Common myeloid progenitor, CD34-positive (primary cell): ENCODE measurements around the gene P2RY13.

Source experiments
- CTCF ChIA-PET: fragments of 350-600 bp; sonication (Branson Sonifier 250); formaldehyde crosslinking; loops from one replicate; lab custom pipeline; 2021; ENCODE audit warnings: antibody characterized with exemption; lab: Charles Lee
- POLR2A ChIA-PET: fragments of 350-600 bp; sonication (Branson Sonifier 250); formaldehyde crosslinking; loops from one replicate; lab custom pipeline; 2021; ENCODE audit warnings: antibody characterized with exemption; lab: Charles Lee
- DNase-seq, 3 donors: peaks; one replicate each; pipeline versions ENCODE4 v3.0.0 to v3.0.0-alpha.2; 2013
- H3K27ac ChIP-seq, 2 experiments: 1 replicate in 1 of 2; 2 replicates in 1 of 2; pipeline ENCODE4 v1.7.0; 2013; ENCODE audit warnings: inconsistent platforms in 2 of 2, low read length in 2 of 2, mild to moderate bottlenecking in 2 of 2, low read depth in 1 of 2, moderate library complexity in 1 of 2; ENCODE audit not compliant: severe bottlenecking in 2 of 2, insufficient read depth in 1 of 2, poor library complexity in 1 of 2
- H3K27me3 ChIP-seq, 5 experiments: replicated peaks in 2 of 5; 1 replicate in 3 of 5; 2 replicates in 2 of 5; pipeline versions ENCODE4 v1.6.1 to v1.7.0; 2013; ENCODE audit warnings: low read length in 4 of 5, mild to moderate bottlenecking in 2 of 5, moderate library complexity in 2 of 5, inconsistent platforms in 1 of 5; ENCODE audit not compliant: insufficient read depth in 5 of 5, control insufficient read depth in 4 of 5
- H3K36me3 ChIP-seq, 4 experiments: 1 replicate in 2 of 4; 2 replicates in 2 of 4; pipeline versions ENCODE4 v1.6.1 to v1.7.0; 2013; ENCODE audit warnings: low read length in 3 of 4, control low read depth in 1 of 4, mild to moderate bottlenecking in 1 of 4; ENCODE audit not compliant: control insufficient read depth in 4 of 4, insufficient read depth in 4 of 4
- H3K4me1 ChIP-seq, 4 experiments: 1 replicate in 3 of 4; 2 replicates in 1 of 4; pipeline versions ENCODE4 v1.6.1 to v1.7.1; 2013; ENCODE audit warnings: low read length in 3 of 4, mild to moderate bottlenecking in 3 of 4, control low read depth in 1 of 4, inconsistent platforms in 1 of 4, moderate library complexity in 1 of 4; ENCODE audit not compliant: control insufficient read depth in 4 of 4, insufficient read depth in 4 of 4; ENCODE audit errors: control extremely low read depth in 1 of 4
- H3K4me3 ChIP-seq, 7 experiments: 1 replicate in 4 of 7; 2 replicates in 3 of 7; pipeline versions ENCODE4 v1.5.1 to v1.7.0; 2013; ENCODE audit warnings: mild to moderate bottlenecking in 7 of 7, low read length in 6 of 7, moderate library complexity in 6 of 7, inconsistent platforms in 2 of 7, low read depth in 2 of 7, control low read depth in 1 of 7; ENCODE audit not compliant: insufficient read depth in 4 of 7, control insufficient read depth in 1 of 7; ENCODE audit errors: extremely low read depth in 1 of 7
- H3K9me3 ChIP-seq, 5 experiments: 1 replicate in 4 of 5; 2 replicates in 1 of 5; pipeline versions ENCODE4 v1.6.1 to v1.7.1; 2013; ENCODE audit warnings: low read length in 4 of 5, mild to moderate bottlenecking in 2 of 5, inconsistent platforms in 1 of 5, low read depth in 1 of 5, moderate library complexity in 1 of 5; ENCODE audit not compliant: control insufficient read depth in 4 of 5, insufficient read depth in 2 of 5; ENCODE audit errors: control extremely low read depth in 1 of 5
- WGBS: methylation state at CpG from one replicate; pipeline ENCODE4 v1.1.5; 2013; ENCODE audit not compliant: insufficient coverage; 5-methylcytosine and 5-hydroxymethylcytosine counted together

P2RY13 gene

DNA sequence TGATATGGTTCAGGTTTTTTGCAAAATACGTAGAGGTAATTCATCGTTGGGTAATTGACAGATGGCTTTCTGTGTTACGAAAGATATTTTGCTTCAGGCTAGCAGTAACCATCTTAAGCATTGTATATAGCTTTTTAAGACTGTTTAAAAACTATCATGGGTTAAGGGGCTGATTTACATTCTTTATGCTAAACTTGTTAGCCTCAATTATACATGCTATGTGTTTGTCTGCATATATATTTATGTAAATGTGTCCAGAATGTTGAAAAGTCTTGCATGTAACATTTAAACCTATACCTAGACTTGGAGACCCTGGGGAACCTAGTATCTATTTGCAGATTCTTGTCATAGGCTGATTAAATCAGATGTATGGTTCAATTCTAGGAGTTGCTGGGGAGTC is 39.9 kb downstream of the P2RY13 start:
- CTCF ChIA-PET: interaction anchor here (0.7 to 6.6 kb wide), 6 partner anchors 10 to 136 kb away, joined by 3 to 64 read pairs (median 4); no protein-coding TSS in a partner anchor
- no peaks in the 10 kb centered on the region for H3K27me3 ChIP-seq
- H3K4me3 ChIP-seq: no peak overlapping the region
- POLR2A ChIA-PET: no interaction called here
- peaks cover 0 to 5% (median 1%) of the 10 kb centered on the region in 4 experiments for H3K36me3 ChIP-seq
- no CpG with 5 or more reads among the region's 3 CpGs for WGBS
- H3K4me1 ChIP-seq: peaks cover under 1 to 5% (median 3%) of the 10 kb centered on the region in 4 experiments
- H3K9me3 ChIP-seq: no peaks in the 10 kb centered on the region
- no peak overlapping the region for H3K27ac ChIP-seq
- DNase-seq: no peak

GRCh38 chr3:151285940-151286339 is 43.4 kb downstream of the P2RY13 start:
- ChIA-PET CTCF (interaction anchor here (2.3 to 6.6 kb wide), 2 partner anchors 59 to 118 kb away, joined by 13 to 64 read pairs; no protein-coding TSS in a partner anchor), POLR2A (interaction anchor here (1.2 kb wide), 1 partner anchor 53 kb away, joined by 3 read pairs; no protein-coding TSS in a partner anchor)
- Histone ChIP-seq H3K27ac (no peak overlapping the region), H3K4me1 (peaks cover 11 to 22% (median 16%) of the 10 kb centered on the region in 4 experiments), H3K27me3 (no peaks in the 10 kb centered on the region), H3K9me3 (no peaks in the 10 kb centered on the region), H3K36me3 (no peaks in the 10 kb centered on the region), H3K4me3 (no peak overlapping the region)
- DNase-seq: no peak
- 60% methylated on average over 1 of the region's 1 CpG for WGBS

- Histone ChIP-seq H3K9me3 (no peaks in the 10 kb centered on the region), H3K27me3 (no peaks in the 10 kb centered on the region), H3K36me3 (peaks cover 0 to 3% (median under 1%) of the 10 kb centered on the region in 4 experiments), H3K27ac (peak overlapping the region in 1 of 2 experiments; percentile 50), H3K4me3 (peak overlapping the region in 2 of 7 experiments; percentile 9 to 35), H3K4me1 (peaks cover 24 to 40% (median 32%) of the 10 kb centered on the region in 4 experiments)
- CTCF ChIA-PET: interaction anchor here (0.7 to 6.6 kb wide), 9 partner anchors 8 to 116 kb away, joined by 3 to 64 read pairs (median 3); no protein-coding TSS in a partner anchor
- 50% methylated on average over 4 of the region's 5 CpGs for WGBS
- POLR2A ChIA-PET: no interaction called here
- DNase-seq: peak in 2 of 3 donors; percentile 30 to 41
These were observed 45.4 kb downstream of the P2RY13 start for GRCh38 chr3:151283907-151284461.

GRCh38 chr3:151283387-151283786 is 46.0 kb downstream of the P2RY13 start:
- POLR2A ChIA-PET: no interaction called here
- DNase-seq: no peak
- Histone ChIP-seq H3K4me1 (peaks cover 29 to 46% (median 38%) of the 10 kb centered on the region in 4 experiments), H3K36me3 (peaks cover 0 to 3% (median under 1%) of the 10 kb centered on the region in 4 experiments), H3K4me3 (no peak overlapping the region), H3K27me3 (no peaks in the 10 kb centered on the region), H3K27ac (no peak overlapping the region), H3K9me3 (no peaks in the 10 kb centered on the region)
- CTCF ChIA-PET: interaction anchor here (0.7 to 6.6 kb wide), 11 partner anchors 47 to 357 kb away, joined by 3 to 227 read pairs (median 6); no protein-coding TSS in a partner anchor
- WGBS: 60% methylated on average over 1 of the region's 4 CpGs

DNA sequence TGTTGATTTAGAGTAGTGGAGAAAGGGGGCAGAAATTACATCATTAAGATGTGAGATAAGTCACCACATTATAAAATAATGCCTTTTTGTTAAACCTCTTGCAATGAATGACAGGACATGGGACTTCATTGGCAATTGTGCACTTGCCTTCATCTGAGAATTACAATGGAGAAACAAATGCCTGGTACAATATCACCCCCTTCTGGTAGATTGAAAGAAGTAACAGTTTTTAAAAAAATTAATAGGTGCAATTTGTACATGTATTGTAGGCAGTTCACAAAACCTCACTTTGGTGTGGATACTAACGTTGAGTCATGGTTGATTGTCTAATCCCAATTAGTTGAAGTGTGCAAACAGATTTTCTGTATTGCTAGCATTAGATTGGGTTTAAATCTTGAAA is 46.4 kb downstream of the P2RY13 start:
- WGBS: 0% methylated on average over 1 of the region's 1 CpG
- H3K9me3 ChIP-seq: no peaks in the 10 kb centered on the region
- DNase-seq: peak; percentile 76 to 87 (median 84)
- H3K4me3 ChIP-seq: no peak overlapping the region
- H3K36me3 ChIP-seq: peaks cover 0 to 3% (median under 1%) of the 10 kb centered on the region in 4 experiments
- H3K27ac ChIP-seq: no peak overlapping the region
- H3K27me3 ChIP-seq: no peaks in the 10 kb centered on the region
- peaks cover 31 to 51% (median 42%) of the 10 kb centered on the region in 4 experiments for H3K4me1 ChIP-seq
- ChIA-PET CTCF (interaction anchor here (0.7 to 6.3 kb wide), 13 partner anchors 9 to 356 kb away, joined by 3 to 227 read pairs (median 4); no protein-coding TSS in a partner anchor), POLR2A (no interaction called here)

DNA sequence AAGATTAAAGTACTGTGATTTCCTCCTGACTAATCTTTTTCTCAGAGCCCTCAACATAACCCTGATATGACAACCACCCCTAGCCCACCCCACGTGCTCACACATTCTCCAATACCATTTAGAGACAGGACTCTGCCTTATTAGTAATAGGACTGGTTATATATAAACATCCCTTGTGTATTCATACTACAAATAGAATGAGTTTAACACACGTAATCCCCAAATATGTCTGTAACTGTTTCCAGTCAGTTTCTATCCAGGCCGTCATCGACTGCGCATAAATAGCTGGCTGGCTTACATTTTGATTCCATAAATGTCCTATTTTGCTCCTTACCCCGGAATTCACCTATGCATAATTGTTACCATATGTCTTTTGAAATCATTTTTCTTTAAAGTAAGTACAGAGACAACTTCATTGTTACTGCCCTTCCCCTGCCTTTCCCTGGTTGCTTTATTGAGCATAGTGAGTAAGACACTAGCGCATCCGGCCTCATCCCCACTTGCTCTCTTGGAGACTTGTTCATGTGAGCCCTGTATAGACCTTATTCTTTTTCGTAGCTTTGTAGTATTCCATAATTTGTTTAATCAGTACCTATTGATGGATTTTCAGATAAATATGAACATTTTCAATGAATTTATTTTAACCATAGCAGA is 47.6 kb downstream of the P2RY13 start:
- no peak overlapping the region for H3K4me3 ChIP-seq
- no peak overlapping the region for H3K27ac ChIP-seq
- peaks cover 0 to 3% (median under 1%) of the 10 kb centered on the region in 4 experiments for H3K36me3 ChIP-seq
- 98% methylated on average over 5 of the region's 9 CpGs for WGBS
- CTCF ChIA-PET: interaction anchor here (0.7 to 6.3 kb wide), 15 partner anchors 10 to 851 kb away, joined by 3 to 227 read pairs (median 5); no protein-coding TSS in a partner anchor
- no peak for DNase-seq
- POLR2A ChIA-PET: no interaction called here
- no peaks in the 10 kb centered on the region for H3K27me3 ChIP-seq
- H3K4me1 ChIP-seq: peaks cover 34 to 62% (median 49%) of the 10 kb centered on the region in 4 experiments
- no peaks in the 10 kb centered on the region for H3K9me3 ChIP-seq
